Astrocyte (in vitro differentiated cells and primary cell): ENCODE data around the gene CD320.

ENCODE experiments used
- EZH2 ChIP-seq: IDR thresholded peaks from 2 replicates; pipeline ENCODE4 v1.6.1; 2012; ENCODE audit warnings: mild to moderate bottlenecking, low read length, inconsistent platforms; ENCODE audit not compliant: insufficient read depth
- TF ChIP-seq, protein P1 (sequence below): IDR thresholded peaks from 2 replicates; pipeline ENCODE4 v1.5.1; 2011; ENCODE audit warnings: low read depth, mild to moderate bottlenecking, inconsistent platforms, low read length, moderate library complexity; ENCODE audit not compliant: insufficient read depth

GRCh38 chr19:8252922-8253589, 55.1 kb downstream of the CD320 start:
- TF ChIP-seq, protein P1, sequence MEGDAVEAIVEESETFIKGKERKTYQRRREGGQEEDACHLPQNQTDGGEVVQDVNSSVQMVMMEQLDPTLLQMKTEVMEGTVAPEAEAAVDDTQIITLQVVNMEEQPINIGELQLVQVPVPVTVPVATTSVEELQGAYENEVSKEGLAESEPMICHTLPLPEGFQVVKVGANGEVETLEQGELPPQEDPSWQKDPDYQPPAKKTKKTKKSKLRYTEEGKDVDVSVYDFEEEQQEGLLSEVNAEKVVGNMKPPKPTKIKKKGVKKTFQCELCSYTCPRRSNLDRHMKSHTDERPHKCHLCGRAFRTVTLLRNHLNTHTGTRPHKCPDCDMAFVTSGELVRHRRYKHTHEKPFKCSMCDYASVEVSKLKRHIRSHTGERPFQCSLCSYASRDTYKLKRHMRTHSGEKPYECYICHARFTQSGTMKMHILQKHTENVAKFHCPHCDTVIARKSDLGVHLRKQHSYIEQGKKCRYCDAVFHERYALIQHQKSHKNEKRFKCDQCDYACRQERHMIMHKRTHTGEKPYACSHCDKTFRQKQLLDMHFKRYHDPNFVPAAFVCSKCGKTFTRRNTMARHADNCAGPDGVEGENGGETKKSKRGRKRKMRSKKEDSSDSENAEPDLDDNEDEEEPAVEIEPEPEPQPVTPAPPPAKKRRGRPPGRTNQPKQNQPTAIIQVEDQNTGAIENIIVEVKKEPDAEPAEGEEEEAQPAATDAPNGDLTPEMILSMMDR = peak; percentile 83
- TF ChIP-seq EZH2 = no peak
